Fibroblast of lung (primary cell): Measurements from ENCODE around the gene UCP3.

ENCODE experiments used
- CTCF ChIP-seq, 2 donors: IDR thresholded peaks in 1 of 2; conservative IDR thresholded peaks in 1 of 2; 1 replicate in 1 of 2; 2 replicates in 1 of 2; pipeline ENCODE4 v1.5.1; 2011 to 2012; ENCODE audit warnings: low read length in 2 of 2, control low read depth in 1 of 2, inconsistent platforms in 1 of 2, low read depth in 1 of 2, mild to moderate bottlenecking in 1 of 2
- EZH2 ChIP-seq: IDR thresholded peaks from 2 replicates; pipeline ENCODE4 v1.5.1; 2012; ENCODE audit warnings: low read length, control low read depth, mild to moderate bottlenecking; ENCODE audit errors: missing control alignments

- no peak for TF ChIP-seq CTCF (conservative IDR thresholded peaks at IDR 0.05 in 1 of 2, IDR thresholded peaks at IDR 0.05 in 1 of 2; ENCODE audit: low read depth in 1 of 2, low read length in 2 of 2)
- no peak for TF ChIP-seq EZH2
Observed at GRCh38 chr11:73998846-73999575, 9.9 kb downstream of the UCP3 start.
